ENCODE data around the gene CROCC2. TPM values are rescaled to one million over a fixed set of nuclear protein-coding genes. Genes with fewer than 3 reads are reported as not detected.

The CROCC2 gene
- total and polyA plus RNA-seq, 2 donors = 0.08 TPM; not detected in 1

DNA sequence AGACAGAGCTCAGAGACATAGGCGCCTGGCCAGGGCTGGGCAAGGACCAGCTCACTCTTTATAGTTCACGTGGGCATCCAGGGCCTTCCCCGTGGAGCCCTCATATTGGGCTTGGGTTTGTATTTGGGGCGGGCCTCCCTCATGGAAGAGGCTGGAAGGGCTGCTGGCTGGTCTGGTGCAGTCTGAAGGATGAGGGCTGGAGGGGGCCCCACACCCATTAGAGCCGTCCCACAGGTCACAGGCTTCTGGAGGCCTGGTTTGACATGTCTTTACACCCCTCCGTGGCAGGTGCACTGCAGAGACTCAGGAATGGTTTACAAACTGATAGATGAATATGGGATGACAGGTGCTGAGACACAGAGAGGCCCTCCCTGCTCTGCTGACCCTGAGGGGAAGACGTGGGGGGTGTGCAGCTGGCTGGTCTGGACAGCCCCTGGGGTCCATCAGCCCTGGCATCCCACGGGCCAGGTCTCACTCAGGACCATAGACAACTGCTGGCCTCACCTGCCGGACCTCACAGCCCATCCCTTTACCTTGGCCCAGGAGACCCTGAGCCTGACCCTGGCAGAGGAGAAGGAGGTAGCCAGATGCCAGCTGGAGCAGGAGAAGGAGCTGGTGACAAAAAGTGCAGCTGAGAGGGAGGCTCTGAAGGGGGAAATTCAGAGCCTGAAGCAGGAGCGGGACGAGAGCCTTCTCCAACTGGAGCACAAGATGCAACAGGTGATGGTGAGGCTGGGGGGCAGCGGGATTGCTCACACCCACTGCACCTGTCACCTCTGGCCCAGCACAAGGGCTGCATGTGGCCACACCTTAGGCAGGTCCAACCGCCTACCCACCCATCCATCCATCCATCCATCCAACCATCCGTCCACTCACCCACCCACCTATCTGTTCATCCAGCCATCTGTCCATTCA is 43.9 kb downstream of the CROCC2 start:
- Histone ChIP-seq H3K27ac (ENCODE audit: low read depth) (no peak overlapping the region), H3K4me1 (ENCODE audit: insufficient read depth) (no peaks in the 10 kb centered on the region), H3K36me3 (ENCODE audit: insufficient read depth) (no peaks in the 10 kb centered on the region), H3K4me3 (ENCODE audit: low read depth, low read length) (no peak overlapping the region)
- WGBS = 89% methylated on average over 14 of the region's 14 CpGs
- DNase-seq (ENCODE audit: extremely low spot score) = no peak

GRCh38 chr2:240951045-240951594 is 45.0 kb downstream of the CROCC2 start:
- Histone ChIP-seq H3K36me3 (ENCODE audit: insufficient read depth) (no peaks in the 10 kb centered on the region), H3K27ac (ENCODE audit: low read depth) (no peak overlapping the region), H3K4me3 (ENCODE audit: low read depth, low read length) (no peak overlapping the region), H3K4me1 (ENCODE audit: insufficient read depth) (no peaks in the 10 kb centered on the region)
- DNase-seq (ENCODE audit: extremely low spot score) = no peak
- WGBS = 87% methylated on average over 3 of the region's 3 CpGs

GRCh38 chr2:240952496-240953246 is 46.5 kb downstream of the CROCC2 start:
- no peaks in the 10 kb centered on the region for H3K36me3 ChIP-seq (ENCODE audit: insufficient read depth)
- no peak for DNase-seq (ENCODE audit: extremely low spot score)
- no peak overlapping the region for H3K27ac ChIP-seq (ENCODE audit: low read depth)
- H3K4me3 ChIP-seq (ENCODE audit: low read depth, low read length) = no peak overlapping the region
- 83% methylated on average over 14 of the region's 14 CpGs for WGBS
- H3K4me1 ChIP-seq (ENCODE audit: insufficient read depth) = no peaks in the 10 kb centered on the region

GRCh38 chr2:240953426-240954410 is 47.6 kb downstream of the CROCC2 start:
- Histone ChIP-seq H3K27ac (ENCODE audit: low read depth) (no peak overlapping the region), H3K4me3 (ENCODE audit: low read depth, low read length) (no peak overlapping the region), H3K4me1 (ENCODE audit: insufficient read depth) (no peaks in the 10 kb centered on the region), H3K36me3 (ENCODE audit: insufficient read depth) (no peaks in the 10 kb centered on the region)
- no peak for DNase-seq (ENCODE audit: extremely low spot score)
- WGBS = 65% methylated on average over 14 of the region's 14 CpGs

DNA sequence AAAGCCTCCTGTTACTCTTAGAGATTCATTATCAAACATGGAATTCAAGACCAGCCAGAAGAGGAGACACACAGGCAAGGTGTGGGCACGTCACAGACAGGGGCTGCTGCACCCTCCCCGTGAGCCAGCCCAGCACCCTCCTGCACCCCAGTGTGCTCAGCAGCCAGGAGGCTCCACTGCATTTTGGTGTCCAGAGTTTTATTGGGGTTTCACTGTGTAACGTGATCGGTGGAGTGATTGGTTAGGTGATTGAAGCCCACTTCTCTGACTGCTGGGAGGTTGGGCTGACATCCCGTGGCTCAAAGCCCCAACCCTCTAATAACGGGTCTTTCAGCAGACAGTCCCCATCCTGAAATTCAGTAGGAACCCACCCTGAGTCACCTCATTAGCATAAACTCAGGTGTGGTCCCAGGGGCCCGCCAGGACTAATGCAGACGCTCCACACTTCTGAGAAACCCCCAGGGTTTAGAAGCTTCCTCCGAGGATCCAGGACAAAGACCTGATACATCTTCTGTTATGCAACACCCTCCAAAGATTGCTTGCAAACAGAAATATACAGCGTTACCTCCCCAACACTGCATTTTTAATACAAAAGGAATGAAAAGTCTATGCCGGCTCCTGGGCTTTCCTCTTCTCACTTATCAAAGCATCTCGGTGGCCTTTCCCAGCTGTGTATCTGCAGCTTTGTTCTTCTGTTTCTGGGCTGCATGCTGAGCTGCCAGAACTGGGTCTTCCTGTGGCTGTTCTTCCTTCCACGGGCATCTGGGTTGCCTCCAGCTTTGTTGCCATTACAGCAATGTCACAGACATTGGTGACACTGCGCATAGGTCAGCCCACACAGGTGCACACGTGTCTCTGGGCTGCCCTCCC is 48.5 kb downstream of the CROCC2 start:
- no peaks in the 10 kb centered on the region for H3K36me3 ChIP-seq (ENCODE audit: insufficient read depth)
- DNase-seq (ENCODE audit: extremely low spot score) = no peak
- H3K27ac ChIP-seq (ENCODE audit: low read depth) = no peak overlapping the region
- H3K4me1 ChIP-seq (ENCODE audit: insufficient read depth) = no peaks in the 10 kb centered on the region
- H3K4me3 ChIP-seq (ENCODE audit: low read depth, low read length) = no peak overlapping the region
- 59% methylated on average over 15 of the region's 15 CpGs for WGBS

GRCh38 chr2:240955306-240956170 is 49.4 kb downstream of the CROCC2 start:
- H3K4me3 ChIP-seq (ENCODE audit: low read depth, low read length) = no peak overlapping the region
- no peak overlapping the region for H3K27ac ChIP-seq (ENCODE audit: low read depth)
- DNase-seq (ENCODE audit: extremely low spot score) = no peak
- H3K36me3 ChIP-seq (ENCODE audit: insufficient read depth) = no peaks in the 10 kb centered on the region
- 85% methylated on average over 17 of the region's 17 CpGs for WGBS
- H3K4me1 ChIP-seq (ENCODE audit: insufficient read depth) = peaks cover 1% of the 10 kb centered on the region

- 65% methylated on average over 16 of the region's 16 CpGs for WGBS
- H3K36me3 ChIP-seq (ENCODE audit: insufficient read depth) = no peaks in the 10 kb centered on the region
- no peak overlapping the region for H3K27ac ChIP-seq (ENCODE audit: low read depth)
- no peak overlapping the region for H3K4me3 ChIP-seq (ENCODE audit: low read depth, low read length)
- peaks cover 1% of the 10 kb centered on the region for H3K4me1 ChIP-seq (ENCODE audit: insufficient read depth)
- DNase-seq (ENCODE audit: extremely low spot score) = no peak
Observed at GRCh38 chr2:240956171-240956934, 50.2 kb downstream of the CROCC2 start.

DNA sequence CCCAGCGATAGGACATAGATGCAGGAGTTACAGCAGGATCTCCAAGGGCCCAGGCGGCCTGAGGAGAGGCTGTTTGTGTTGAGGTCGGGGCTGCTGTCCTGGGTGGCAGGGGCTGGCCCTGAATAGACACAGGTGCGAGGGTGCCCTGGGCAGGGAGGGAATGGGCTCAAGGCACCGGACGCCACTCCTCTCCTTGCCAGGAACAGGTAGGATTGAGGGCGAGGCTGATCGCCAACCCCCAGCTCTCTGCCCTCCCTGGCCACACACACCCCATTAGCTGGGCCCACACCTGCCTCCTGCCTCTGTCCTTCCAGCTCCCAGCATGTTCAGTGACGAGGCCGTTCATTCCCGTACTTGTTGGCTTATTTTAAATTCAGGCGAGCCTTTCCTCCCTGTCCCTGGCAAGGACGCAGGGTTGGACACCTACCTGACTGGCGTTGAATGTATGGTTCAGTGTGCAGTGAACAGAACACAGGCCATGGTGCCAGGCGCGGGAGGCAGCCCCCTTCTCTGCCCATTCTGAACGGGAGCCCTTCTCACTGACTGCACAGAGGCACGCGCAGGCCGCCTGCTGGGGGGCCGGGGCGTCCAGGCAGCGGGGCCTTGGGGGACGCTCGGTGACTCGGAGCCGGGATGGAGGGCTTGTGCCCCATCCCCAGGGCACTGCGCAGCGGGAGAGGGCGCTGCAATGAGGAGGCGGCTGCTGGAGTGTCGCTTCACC is 51.0 kb downstream of the CROCC2 start:
- Histone ChIP-seq H3K27ac (ENCODE audit: low read depth) (no peak overlapping the region), H3K4me1 (ENCODE audit: insufficient read depth) (peaks cover 1% of the 10 kb centered on the region), H3K36me3 (ENCODE audit: insufficient read depth) (no peaks in the 10 kb centered on the region), H3K4me3 (ENCODE audit: low read depth, low read length) (no peak overlapping the region)
- DNase-seq (ENCODE audit: extremely low spot score) = no peak
- 91% methylated on average over 32 of the region's 32 CpGs for whole genome bisulfite sequencing

GRCh38 chr2:240957656-240958365 is 51.7 kb downstream of the CROCC2 start:
- Histone ChIP-seq H3K4me1 (ENCODE audit: insufficient read depth) (peaks cover 1% of the 10 kb centered on the region), H3K27ac (ENCODE audit: low read depth) (no peak overlapping the region)
- 59% methylated on average over 17 of the region's 17 CpGs for WGBS

More at GRCh38 chr2:240957656-240958365, 51.7 kb downstream of the CROCC2 start:
- no peak for DNase-seq (ENCODE audit: extremely low spot score)
- no peak overlapping the region for H3K4me3 ChIP-seq (ENCODE audit: low read depth, low read length)
- no peaks in the 10 kb centered on the region for H3K36me3 ChIP-seq (ENCODE audit: insufficient read depth)
